ENCODE data around the gene SFXN1. TPM values are rescaled to one million over a fixed set of nuclear protein-coding genes. Genes with fewer than 3 reads are reported as not detected.

Gene SFXN1
- total RNA-seq, 1 donor from 2014 or later = 19.9 TPM

- Histone ChIP-seq H3K4me1 (peaks cover under 1% of the 10 kb centered on the region), H3K27ac (no peak overlapping the region), H3K27me3 (no peaks in the 10 kb centered on the region), H3K36me3 (no peaks in the 10 kb centered on the region), H3K4me3 (no peak overlapping the region), H3K9me3 (no peaks in the 10 kb centered on the region)
- DNase-seq (no peak), ATAC-seq (no peak)
- intact Hi-C loops (cut with DNase I) = no loop called here
- no peak for TF ChIP-seq CTCF (IDR thresholded peaks at IDR 0.05)
Measured at GRCh38 chr5:175484829-175485228, 6.5 kb downstream of the SFXN1 start.

DNA sequence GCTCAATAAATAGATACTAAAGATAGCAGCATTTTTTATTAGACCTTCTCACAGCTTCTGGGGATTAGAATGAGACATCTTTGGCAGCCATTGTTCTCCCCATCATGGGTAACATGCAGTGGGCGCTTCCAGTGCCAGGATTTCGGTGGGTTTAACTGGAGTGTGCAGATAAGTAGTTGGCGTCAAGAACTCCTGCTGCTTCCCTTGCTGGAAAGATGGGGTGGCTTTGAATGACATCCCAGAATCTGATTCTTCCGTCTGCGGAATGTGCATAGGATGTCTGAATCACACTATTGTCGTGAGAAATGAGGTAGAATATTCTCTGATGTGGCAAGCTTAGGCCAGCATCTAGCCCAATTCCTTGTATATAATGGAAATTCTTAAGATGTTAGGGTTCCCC, 7.3 kb downstream of the SFXN1 start:
- Histone ChIP-seq H3K27ac (no peak overlapping the region), H3K4me1 (no peaks in the 10 kb centered on the region), H3K36me3 (no peaks in the 10 kb centered on the region), H3K4me3 (no peak overlapping the region), H3K27me3 (no peaks in the 10 kb centered on the region), H3K9me3 (no peaks in the 10 kb centered on the region)
- no peak for DNase-seq
- no peak for TF ChIP-seq CTCF (IDR thresholded peaks at IDR 0.05)
- ATAC-seq = no peak
- intact Hi-C loops (cut with DNase I) = no loop called here

- Histone ChIP-seq H3K36me3 (peaks cover 9% of the 10 kb centered on the region), H3K27me3 (no peaks in the 10 kb centered on the region), H3K4me1 (no peaks in the 10 kb centered on the region), H3K4me3 (no peak overlapping the region), H3K9me3 (no peaks in the 10 kb centered on the region), H3K27ac (no peak overlapping the region)
- TF ChIP-seq CTCF (IDR thresholded peaks at IDR 0.05) = no peak
- ATAC-seq (no peak), DNase-seq (no peak)
- intact Hi-C loops (cut with DNase I) = no loop called here
Measured at GRCh38 chr5:175487514-175488222, 9.3 kb downstream of the SFXN1 start.

DNA sequence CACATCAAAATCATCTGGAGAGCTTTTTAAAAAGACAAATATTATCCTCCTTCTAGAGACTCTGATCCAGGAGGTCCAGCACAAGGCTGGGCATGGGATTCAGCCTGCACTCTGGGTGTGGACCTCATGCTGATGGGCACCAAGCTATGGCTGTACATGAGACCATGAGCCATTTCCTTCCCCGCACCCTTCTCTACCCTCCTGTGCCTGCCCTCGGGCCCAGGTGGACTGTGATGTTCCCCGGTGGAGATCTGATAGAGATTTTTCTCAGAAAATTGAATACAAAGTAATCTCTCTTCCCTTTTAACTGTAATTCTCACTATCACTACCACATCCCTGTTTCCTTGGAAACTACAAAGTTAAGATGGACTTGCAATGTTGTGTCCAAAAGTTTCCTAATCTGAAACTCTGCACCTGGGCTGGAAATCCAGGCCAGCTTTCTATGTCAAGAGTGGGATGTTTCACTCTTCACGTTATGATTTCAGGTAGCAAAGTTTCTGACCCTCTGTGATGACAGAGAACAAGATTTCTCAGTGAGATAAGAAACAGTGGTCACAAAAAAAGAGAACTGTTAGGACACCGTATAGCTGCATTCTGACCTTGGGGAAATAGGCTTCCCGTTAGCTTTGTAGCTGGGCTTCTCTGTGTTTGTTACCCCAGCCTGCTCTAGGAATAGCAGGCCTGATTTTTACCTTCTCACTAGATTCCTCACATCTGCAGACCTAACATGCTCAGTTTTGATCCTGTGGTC, 11.5 kb downstream of the SFXN1 start:
- Histone ChIP-seq H3K4me3 (no peak overlapping the region), H3K36me3 (peaks cover 28% of the 10 kb centered on the region), H3K4me1 (no peaks in the 10 kb centered on the region), H3K27ac (no peak overlapping the region), H3K9me3 (no peaks in the 10 kb centered on the region), H3K27me3 (no peaks in the 10 kb centered on the region)
- ATAC-seq = no peak
- DNase-seq = no peak
- intact Hi-C loops (cut with DNase I) = no loop called here
- TF ChIP-seq CTCF (IDR thresholded peaks at IDR 0.05) = no peak

- DNase-seq (no peak), ATAC-seq (no peak)
- H3K36me3 ChIP-seq = peaks cover 32% of the 10 kb centered on the region
- no peak overlapping the region for H3K4me3 ChIP-seq
- intact Hi-C loops (cut with DNase I) = no loop called here
- H3K27ac ChIP-seq = no peak overlapping the region
- no peaks in the 10 kb centered on the region for H3K9me3 ChIP-seq
- no peaks in the 10 kb centered on the region for H3K4me1 ChIP-seq
- no peak for TF ChIP-seq CTCF (IDR thresholded peaks at IDR 0.05)
- no peaks in the 10 kb centered on the region for H3K27me3 ChIP-seq
Measured at GRCh38 chr5:175491223-175491622, 12.9 kb downstream of the SFXN1 start.

Measured in upper lobe of right lung (tissue), 1 donor.